ENCODE measurements around the gene KHK. TPM values are rescaled to one million over a fixed set of nuclear protein-coding genes. Genes with fewer than 3 reads are reported as not detected.

The KHK gene
- total and polyA plus RNA-seq, 2 of the 8 experiments (the other 6 are each of a cell fraction or from before 2014, with no cell fraction given) = 11.0 to 17.7 TPM

DNA sequence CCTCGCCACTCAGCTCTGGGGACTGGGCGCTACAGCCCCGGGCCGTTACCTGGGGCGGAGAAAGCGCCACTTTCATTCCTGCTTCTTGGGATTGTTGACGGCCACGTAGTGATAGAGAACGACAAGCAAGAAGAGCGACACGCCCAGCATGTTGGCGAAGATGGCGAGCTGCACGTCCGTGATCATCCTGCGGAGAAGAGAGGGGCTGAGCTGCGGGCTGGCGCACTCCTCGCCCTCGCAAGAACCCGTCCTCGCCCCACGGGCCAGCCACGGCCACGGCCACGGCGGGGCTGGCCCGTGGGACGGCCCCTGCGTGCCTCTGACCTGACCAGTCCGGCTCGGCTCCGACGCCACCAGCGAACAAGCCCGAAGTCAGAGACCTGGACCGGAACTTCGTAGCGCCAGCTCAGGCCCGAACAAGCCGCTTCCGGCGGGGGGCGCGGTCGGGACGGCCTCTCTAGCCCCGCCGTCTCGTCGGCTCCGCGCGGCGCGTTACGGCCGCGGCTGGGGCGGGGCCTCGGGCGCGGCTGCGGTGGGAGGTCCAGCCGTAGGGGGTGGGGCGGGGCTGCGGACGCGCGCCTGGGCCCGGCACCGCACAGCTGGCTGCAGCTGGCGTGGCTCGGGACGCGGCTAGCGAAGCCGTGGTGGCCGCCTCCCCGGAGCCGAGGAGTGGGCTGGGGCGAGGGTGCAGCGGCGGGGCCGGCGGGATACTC, 15.1 kb upstream of the KHK start, which contains the start of gene OST4:
Gene OST4, minus strand, starts transcription at position 378 of the 713 bp plus-strand sequence.
- Histone ChIP-seq H4K5ac (ENCODE audit: insufficient read length, low read depth, low read length) (peak within 1 kb of the TSS; percentile 75), H3K4me2 (ENCODE audit: insufficient read depth in 1 of 2, low read depth in 2 of 2, low read length in 2 of 2) (peak within 1 kb of the TSS; percentile 94 to 99), H3K4me3 (ENCODE audit: extremely low read depth in 1 of 4, insufficient read depth in 2 of 4, low read depth in 3 of 4, low read length in 4 of 4) (peak within 1 kb of the TSS; percentile 82 to 99 (median 93)), H2AFZ (ENCODE audit: low read length) (0 out of 2 replicates have a peak within 1 kb of the TSS, but pooled peaks have one; percentile 61), H2BK120ac (replicated peaks; ENCODE audit: low read depth, low read length) (no peak within 1 kb of the TSS), H3K23ac (ENCODE audit: insufficient read length) (no peak within 1 kb of the TSS), H3K27ac (ENCODE audit: low read depth, low read length) (peak within 1 kb of the TSS; percentile 71; the same call in 1 of the 2 replicates), H3K79me2 (ENCODE audit: control insufficient read depth in 1 of 2, insufficient read depth in 2 of 2, low read length in 2 of 2) (peaks cover 0 to 12% of the 10 kb centered on the region in 2 experiments; a peak in 3 of 4 replicates), H2BK5ac (ENCODE audit: low read depth, low read length) (peak within 1 kb of the TSS; percentile 66), H3K56ac (replicated peaks; ENCODE audit: insufficient read length, low read depth, low read length) (peak within 1 kb of the TSS; percentile 72), H3K36me3 (ENCODE audit: control insufficient read depth in 2 of 4, insufficient read depth in 4 of 4, low read length in 3 of 4) (peaks cover 10 to 29% (median 16%) of the 10 kb centered on the region in 4 experiments; a peak in 7 of 8 replicates), H2BK20ac (ENCODE audit: low read length) (no peak within 1 kb of the TSS), H3K79me1 (ENCODE audit: low read depth, low read length) (peaks cover 12% of the 10 kb centered on the region; the same call in 1 of the 2 replicates), H2BK12ac (ENCODE audit: low read depth, low read length) (peak within 1 kb of the TSS; percentile 28; the same call in 1 of the 2 replicates), H3K4me1 (replicated peaks in 1 of 4; ENCODE audit: control insufficient read depth in 3 of 4, insufficient read depth in 4 of 4, low read length in 3 of 4) (peaks cover 0 to 7% (median 4%) of the 10 kb centered on the region in 4 experiments; a peak in 5 of 7 replicates), H3K23me2 (ENCODE audit: low read depth, low read length) (peaks cover 14% of the 10 kb centered on the region; the same call in 1 of the 2 replicates), H3K27me3 (replicated peaks in 1 of 4; ENCODE audit: control insufficient read depth in 3 of 4, extremely low read depth in 1 of 4, insufficient read depth in 3 of 4, low read length in 3 of 4) (0 out of 7 replicates have a peak, but pooled peaks cover 0 to 3% (median 0%) of the 10 kb centered on the region in 4 experiments), H4K20me1 (replicated peaks in 1 of 2; ENCODE audit: control insufficient read depth in 1 of 2, insufficient read depth in 2 of 2, low read length in 2 of 2) (peaks cover 0 to 6% of the 10 kb centered on the region in 2 experiments), H3K9ac (replicated peaks in 1 of 4; ENCODE audit: extremely low read depth in 1 of 4, low read depth in 3 of 4, low read length in 3 of 4) (peak within 1 kb of the TSS; percentile 78 to 87 (median 86)), H4K91ac (replicated peaks; ENCODE audit: insufficient read length, low read length) (peak within 1 kb of the TSS; percentile 77), H3K14ac (ENCODE audit: insufficient read length) (no peak within 1 kb of the TSS), H3K18ac (ENCODE audit: extremely low read depth, low read length) (peak within 1 kb of the TSS; percentile 83), H2BK15ac (ENCODE audit: low read length) (no peak within 1 kb of the TSS), H3K4ac (replicated peaks; ENCODE audit: insufficient read length, low read depth, low read length) (peak within 1 kb of the TSS; percentile 96), H2AK5ac (ENCODE audit: low read depth, low read length) (no peak within 1 kb of the TSS), H4K8ac (ENCODE audit: extremely low read depth, insufficient read depth, low read length) (peak within 1 kb of the TSS; percentile 91), H3K9me3 (ENCODE audit: insufficient read depth in 2 of 2, low read depth in 1 of 2, low read length in 1 of 2) (no peaks in the 10 kb centered on the region)
- ChIA-PET CTCF (ENCODE audit: partially characterized antibody) (interaction anchor here (0.8 to 2.7 kb wide), 8 partner anchors 9 to 169 kb away, joined by 3 to 20 read pairs (median 4); partner anchors contain the start of gene PREB), POLR2A (ENCODE audit: partially characterized antibody) (interaction anchor here (0.6 to 18.5 kb wide), 8 partner anchors 12 to 146 kb away, joined by 3 to 441 read pairs (median 4); partner anchors contain the start of genes ABHD1, AGBL5, CAD and TMEM214)
- WGBS, 2 experiments (ENCODE audit: extremely low coverage in 1 of 2, insufficient coverage in 1 of 2, insufficient read length in 1 of 2, insufficient replicate concordance in 2 of 2, low coverage in 1 of 2, low lambda C conversion rate in 2 of 2, missing lambda C conversion rate in 1 of 2) = 0% methylated on average over 61 of the region's 86 CpGs; no CpG with 5 or more reads in 1 of the 2 experiments
- DNase-seq (ENCODE audit: low read depth in 1 of 2, low spot score in 2 of 2) = peak; percentile 58 to 94
- FAIRE-seq = no peak
- TF ChIP-seq TAF1 (IDR thresholded peaks at IDR 0.05; ENCODE audit: low read depth, low read length) (peak; percentile 83), BACH1 (IDR thresholded peaks at IDR 0.05; ENCODE audit: low read length) (no peak), YY1 (IDR thresholded peaks at IDR 0.05; ENCODE audit: low read depth, low read length) (0 out of 2 replicates have a peak, but pooled peaks have one; percentile 33), SP1 (IDR thresholded peaks at IDR 0.05; ENCODE audit: low read depth, low read length) (no peak), TAF7 (optimal IDR thresholded peaks at IDR 0.05; ENCODE audit: borderline replicate concordance, low read depth, low read length) (peak; percentile 15), SP4 (IDR thresholded peaks at IDR 0.05; ENCODE audit: low read length) (no peak), SP2 (IDR thresholded peaks at IDR 0.05; ENCODE audit: low read length) (peak; percentile 72), POLR2A (IDR thresholded peaks at IDR 0.05; ENCODE audit: control extremely low read depth in 1 of 2, low read depth in 2 of 2, low read length in 2 of 2) (peak in 1 of 2 experiments; percentile 76; a peak in 1 of 3 replicates), BRCA1 (IDR thresholded peaks at IDR 0.05; ENCODE audit: low read depth, low read length) (no peak), SRF (IDR thresholded peaks at IDR 0.05; ENCODE audit: low read depth, low read length) (no peak)
- TF ChIP-seq, protein P1, sequence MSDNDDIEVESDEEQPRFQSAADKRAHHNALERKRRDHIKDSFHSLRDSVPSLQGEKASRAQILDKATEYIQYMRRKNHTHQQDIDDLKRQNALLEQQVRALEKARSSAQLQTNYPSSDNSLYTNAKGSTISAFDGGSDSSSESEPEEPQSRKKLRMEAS (IDR thresholded peaks at IDR 0.05) = no peak
